SK-N-MC (cell line): ENCODE measurements around the gene SRGN.
"Not testable (repeated sequence)": the region's sequence is repeated elsewhere in the genome, so short reads cannot be mapped to it uniquely, and the experiment has no call there.

Experiments
- DNase-seq: peaks from one replicate; pipeline ENCODE4 v3.0.0-alpha.2; 2011; ENCODE audit warnings: low read depth, low spot score
- H3K27ac ChIP-seq: fragments of 200-600 bp; sonication (generic); 2 replicates; pipeline ENCODE4 v1.5.1; 2016; ENCODE audit warnings: mixed run types
- H3K36me3 ChIP-seq: fragments of 200-600 bp; sonication (generic); 2 replicates; pipeline ENCODE4 v1.6.1; 2017; ENCODE audit warnings: antibody characterized with exemption, low read length, mixed read lengths; ENCODE audit not compliant: insufficient read depth
- H3K4me3 ChIP-seq: fragments of 200-600 bp; sonication (generic); 2 replicates; pipeline ENCODE4 v1.5.1; 2016
- H3K9ac ChIP-seq: fragments of 200-600 bp; sonication (generic); 2 replicates; pipeline ENCODE4 v1.8.0; 2017; ENCODE audit warnings: mixed run types, mixed read lengths; ENCODE audit not compliant: insufficient read length
- H3K9me3 ChIP-seq: fragments of 200-600 bp; sonication (generic); 2 replicates; pipeline ENCODE4 v1.6.1; 2017; ENCODE audit warnings: low read depth, mild to moderate bottlenecking, antibody characterized with exemption, low read length, moderate library complexity, mixed read lengths
- EZH2 ChIP-seq: fragments of 200-600 bp; sonication (generic); IDR thresholded peaks from one replicate; pipeline ENCODE4 v1.6.1; 2017; ENCODE audit warnings: antibody characterized with exemption
- FOXP2 ChIP-seq: optimal IDR thresholded peaks from 2 replicates; pipeline ENCODE3; 2011; ENCODE audit warnings: mild to moderate bottlenecking, moderate library complexity; ENCODE audit not compliant: insufficient read depth; ENCODE audit errors: extremely low read length, control extremely low read depth
- POLR2AphosphoS5 ChIP-seq: IDR thresholded peaks from 2 replicates; pipeline ENCODE4 v1.6.1; 2012; ENCODE audit warnings: mild to moderate bottlenecking, low read depth, low read length, borderline replicate concordance

Gene SRGN, protein sequence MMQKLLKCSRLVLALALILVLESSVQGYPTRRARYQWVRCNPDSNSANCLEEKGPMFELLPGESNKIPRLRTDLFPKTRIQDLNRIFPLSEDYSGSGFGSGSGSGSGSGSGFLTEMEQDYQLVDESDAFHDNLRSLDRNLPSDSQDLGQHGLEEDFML

DNA sequence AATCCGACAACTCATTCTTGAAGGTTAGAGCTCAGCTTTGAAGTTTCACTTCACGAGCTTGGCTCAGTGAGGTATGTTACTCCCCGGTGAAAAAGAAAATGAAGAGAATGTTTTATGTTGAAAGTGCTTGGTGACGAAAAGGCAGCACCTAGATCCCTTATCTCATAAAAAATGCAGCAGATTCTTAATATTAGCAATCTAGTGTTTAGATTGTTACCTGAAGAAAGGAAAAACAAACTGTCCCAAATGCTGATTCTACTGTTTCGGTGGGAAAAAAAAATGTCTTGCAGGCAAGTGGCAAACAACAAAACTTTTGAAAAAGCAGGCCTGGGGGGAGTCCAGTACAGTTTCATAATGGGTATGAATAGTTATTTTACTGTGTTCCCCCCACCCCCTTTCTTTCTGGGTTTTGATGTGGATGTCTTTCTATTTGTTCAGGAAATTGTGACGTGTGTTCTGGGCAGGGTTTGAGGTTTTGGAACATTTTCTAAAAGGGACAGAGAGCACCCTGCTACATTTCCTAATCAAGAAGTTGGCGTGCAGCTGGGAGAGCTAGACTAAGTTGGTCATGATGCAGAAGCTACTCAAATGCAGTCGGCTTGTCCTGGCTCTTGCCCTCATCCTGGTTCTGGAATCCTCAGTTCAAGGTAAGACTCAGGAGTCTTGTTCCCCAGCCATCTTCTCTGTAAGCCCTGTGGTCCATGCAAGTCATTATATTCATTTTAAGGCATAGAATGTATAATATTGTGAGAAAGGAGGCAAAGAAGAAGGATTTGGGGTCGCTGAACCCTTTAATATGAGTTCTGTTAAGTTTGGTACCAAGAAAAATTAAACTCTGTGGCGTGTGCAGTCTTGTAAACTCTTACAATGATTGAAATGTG is at the start of gene SRGN:
SRGN (plus strand) TSS at position 514 of the 881 bp plus-strand sequence; CDS start at position 569, 55 bp downstream.
- H3K4me3 ChIP-seq: no peak within 1 kb of the TSS
- TF ChIP-seq FOXP2: no peak
- TF ChIP-seq EZH2: no peak
- TF ChIP-seq POLR2AphosphoS5: no peak
- H3K27ac ChIP-seq: no peak within 1 kb of the TSS
- DNase-seq: no peak
- no peak within 1 kb of the TSS for H3K9ac ChIP-seq
- no peaks in the 10 kb centered on the region for H3K9me3 ChIP-seq
- H3K36me3 ChIP-seq: no peaks in the 10 kb centered on the region

DNA sequence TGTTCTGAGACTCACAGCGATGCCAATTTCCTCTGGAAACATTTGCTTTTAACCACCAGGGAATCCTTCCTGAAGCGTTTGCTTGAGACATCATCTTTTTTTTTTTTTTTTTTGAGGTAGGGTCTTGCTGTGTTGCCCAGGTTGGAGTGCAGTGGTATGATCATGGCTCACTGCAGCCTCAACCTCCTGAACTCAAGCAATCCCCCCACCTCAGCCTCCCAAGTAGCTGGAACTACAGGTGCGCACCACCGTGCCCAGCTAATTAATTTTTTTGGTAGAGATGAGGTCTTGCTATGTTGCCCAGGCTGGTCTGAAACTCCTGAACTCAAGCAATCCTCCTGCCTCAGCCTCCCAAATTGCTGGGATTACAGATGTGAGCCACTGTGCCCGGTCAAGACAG is 47.0 kb upstream of the SRGN start:
- H3K4me3 ChIP-seq, H3K9me3 ChIP-seq, H3K9ac ChIP-seq, H3K36me3 ChIP-seq, H3K27ac ChIP-seq, DNase-seq: not testable (repeated sequence)

DNA sequence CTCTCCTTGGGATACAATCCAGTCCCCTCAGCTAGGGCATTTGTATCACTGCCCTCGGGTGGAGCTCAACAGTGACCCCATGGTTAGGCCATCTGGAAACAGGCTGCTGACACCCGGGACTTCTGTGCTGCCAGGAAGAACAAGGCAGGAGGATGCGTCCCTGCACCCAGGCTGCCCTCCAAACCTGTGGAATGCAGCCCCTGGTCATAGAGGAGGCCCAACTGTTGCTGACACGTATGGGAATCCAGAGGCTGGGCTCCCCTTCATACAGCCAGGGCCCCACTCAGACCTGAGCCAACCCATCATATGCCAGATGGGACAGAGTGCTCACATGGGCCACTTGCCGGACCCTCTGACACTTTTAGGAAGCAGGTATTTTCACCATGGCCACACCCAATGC is 45.5 kb upstream of the SRGN start:
- no peaks in the 10 kb centered on the region for H3K36me3 ChIP-seq
- no peak for TF ChIP-seq POLR2AphosphoS5
- TF ChIP-seq EZH2: no peak
- no peak for TF ChIP-seq FOXP2
- no peak for DNase-seq
- H3K9me3 ChIP-seq: no peaks in the 10 kb centered on the region
- no peak overlapping the region for H3K4me3 ChIP-seq
- H3K27ac ChIP-seq: no peak overlapping the region
- H3K9ac ChIP-seq: no peak overlapping the region

DNA sequence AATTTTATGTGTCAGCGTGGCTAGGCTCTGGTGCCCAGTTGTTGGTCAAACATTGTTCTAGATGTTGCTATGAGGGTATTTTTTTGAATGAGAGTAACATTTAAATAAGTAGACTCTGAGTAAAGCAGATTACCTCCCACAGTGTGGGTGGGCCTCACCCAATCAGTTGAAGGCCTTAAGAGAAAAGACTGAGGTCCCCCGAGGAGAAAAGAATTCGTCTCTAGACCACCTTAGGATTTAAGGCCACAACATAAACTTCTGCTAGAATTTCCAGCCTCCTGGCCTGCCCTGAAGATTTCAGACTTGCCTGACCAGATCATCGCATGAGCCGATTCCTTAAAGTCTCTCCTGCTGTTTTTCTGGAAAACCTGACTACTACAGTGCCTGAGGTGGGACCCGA is 45.1 kb upstream of the SRGN start:
- Histone ChIP-seq H3K36me3 (no peaks in the 10 kb centered on the region), H3K9ac (no peak overlapping the region), H3K27ac (no peak overlapping the region), H3K4me3 (no peak overlapping the region), H3K9me3 (no peaks in the 10 kb centered on the region)
- DNase-seq: no peak
- TF ChIP-seq POLR2AphosphoS5 (no peak), EZH2 (no peak), FOXP2 (no peak)

DNA sequence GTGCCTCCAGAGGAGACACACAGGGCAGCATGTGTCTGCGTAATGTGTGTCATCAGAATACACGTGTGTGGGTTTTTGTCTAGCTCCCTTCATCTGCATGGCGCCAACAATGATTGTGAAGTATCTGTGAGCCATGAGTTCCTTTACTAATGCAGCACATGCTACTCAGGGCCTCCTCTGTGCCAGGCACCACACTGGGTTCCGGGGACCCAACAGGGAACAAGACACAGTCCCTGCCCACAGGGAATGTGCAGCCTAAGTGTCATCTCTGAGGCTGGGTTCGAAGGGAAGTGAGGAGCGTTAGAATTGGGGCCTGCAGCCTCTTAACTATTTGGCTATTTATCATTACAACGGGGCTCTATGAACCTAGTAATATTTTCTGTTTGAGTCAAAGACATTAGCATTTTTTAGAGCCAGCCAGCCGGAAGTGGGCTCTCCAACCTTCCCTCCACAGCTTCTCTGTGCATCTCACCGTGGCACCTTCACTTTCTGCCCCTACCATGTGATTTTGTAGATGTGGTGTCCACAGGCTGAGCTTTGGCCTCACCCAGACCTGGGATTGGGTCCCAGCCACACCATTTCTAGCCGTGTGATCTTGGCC is 43.9 kb upstream of the SRGN start:
- no peak for DNase-seq
- H3K27ac ChIP-seq: no peak overlapping the region
- TF ChIP-seq POLR2AphosphoS5: no peak
- no peak for TF ChIP-seq FOXP2
- no peak for TF ChIP-seq EZH2
- no peaks in the 10 kb centered on the region for H3K9me3 ChIP-seq
- no peak overlapping the region for H3K9ac ChIP-seq
- H3K36me3 ChIP-seq: no peaks in the 10 kb centered on the region
- H3K4me3 ChIP-seq: no peak overlapping the region

DNA sequence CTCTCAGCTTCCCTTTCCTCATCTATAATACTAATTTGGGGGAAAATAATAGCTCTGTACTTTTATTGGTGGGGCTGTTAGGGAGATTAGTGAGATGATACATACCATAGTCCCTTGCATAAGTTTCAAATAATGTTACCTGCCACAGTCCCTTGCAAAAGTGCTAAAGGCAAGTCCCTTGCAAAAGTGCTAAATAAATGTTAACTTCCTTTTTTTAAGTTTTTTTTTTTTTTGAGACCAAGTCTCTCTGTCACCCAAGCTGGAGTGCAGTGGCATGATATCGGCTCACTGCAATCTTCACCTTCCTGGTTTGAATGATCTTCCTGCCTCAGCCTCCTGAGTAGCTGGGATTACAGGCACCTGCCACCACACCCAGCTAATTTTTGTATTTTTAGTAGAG is 43.4 kb upstream of the SRGN start:
- TF ChIP-seq FOXP2: no peak
- no peak for TF ChIP-seq POLR2AphosphoS5
- TF ChIP-seq EZH2: no peak
- H3K36me3 ChIP-seq: no peaks in the 10 kb centered on the region
- no peak for DNase-seq
- H3K27ac ChIP-seq: no peak overlapping the region
- no peaks in the 10 kb centered on the region for H3K9me3 ChIP-seq
- no peak overlapping the region for H3K4me3 ChIP-seq
- H3K9ac ChIP-seq: no peak overlapping the region

DNA sequence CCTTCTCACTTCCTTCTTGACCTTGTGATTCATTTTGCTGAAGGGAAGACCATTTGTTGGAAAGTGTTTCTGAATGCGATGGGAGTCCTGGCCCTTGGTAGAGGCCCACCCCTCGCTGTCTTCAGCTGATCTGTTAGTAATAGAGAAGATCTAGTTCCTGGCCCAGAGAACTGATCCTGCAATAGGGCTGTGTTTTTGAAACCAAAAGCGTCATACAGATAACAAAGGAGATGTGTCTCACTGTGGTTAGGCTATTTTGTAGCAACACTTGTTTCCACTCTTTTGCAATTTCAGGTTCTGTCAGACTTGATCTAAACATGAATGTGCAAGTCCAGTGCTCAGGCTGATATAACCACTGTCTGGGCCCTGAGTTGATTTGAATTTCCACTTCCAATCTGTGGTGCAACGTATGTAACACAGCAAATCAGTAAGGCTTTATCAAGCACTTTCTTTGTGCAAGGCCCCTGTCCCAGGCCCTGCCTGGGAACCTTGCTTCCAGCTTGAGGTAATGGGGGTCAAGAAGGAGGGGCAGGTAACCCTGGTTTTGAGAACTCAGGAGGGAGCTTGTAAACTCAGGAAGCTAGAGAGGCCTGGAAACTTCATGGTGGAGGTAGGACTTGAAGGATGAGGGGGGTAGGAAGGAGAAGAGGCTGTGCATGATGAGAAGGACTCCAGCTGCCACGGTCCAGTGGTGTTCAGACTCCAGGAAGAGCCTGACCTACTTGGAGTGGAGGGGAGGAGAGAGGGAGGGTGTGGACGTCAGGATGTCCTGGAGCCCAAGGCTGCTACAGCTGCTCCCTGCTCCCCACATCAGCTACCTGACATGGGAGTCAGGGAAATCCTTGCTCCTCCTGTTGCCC is 42.2 kb upstream of the SRGN start:
- no peak overlapping the region for H3K9ac ChIP-seq
- H3K27ac ChIP-seq: no peak overlapping the region
- no peak for DNase-seq
- no peak for TF ChIP-seq FOXP2
- no peak for TF ChIP-seq POLR2AphosphoS5
- TF ChIP-seq EZH2: no peak
- H3K4me3 ChIP-seq: no peak overlapping the region
- H3K9me3 ChIP-seq: no peaks in the 10 kb centered on the region
- H3K36me3 ChIP-seq: no peaks in the 10 kb centered on the region
